Muscle layer of duodenum (tissue), 2 donors: Measurements from ENCODE around the gene CDHR3.
"Not testable (repeated sequence)": the region's sequence is repeated elsewhere in the genome, so short reads cannot be mapped to it uniquely, and the experiment has no call there.

Experiments used
- H3K27ac ChIP-seq: one replicate; pipeline ENCODE4 v1.7.0; 2013; ENCODE audit warnings: mild to moderate bottlenecking, low read length
- H3K27me3 ChIP-seq: one replicate; pipeline ENCODE4 v1.7.0; 2013; ENCODE audit warnings: low read depth, mild to moderate bottlenecking, control low read depth, low read length
- H3K36me3 ChIP-seq, 2 donors: one replicate each; pipeline ENCODE4 v1.7.0; 2013; ENCODE audit warnings: low read length in 2 of 2, control low read depth in 1 of 2, mild to moderate bottlenecking in 1 of 2; ENCODE audit not compliant: insufficient read depth in 2 of 2, control insufficient read depth in 1 of 2
- H3K4me1 ChIP-seq, 2 donors: one replicate each; pipeline ENCODE4 v1.7.0; 2013; ENCODE audit warnings: low read length in 2 of 2, mild to moderate bottlenecking in 2 of 2, control low read depth in 1 of 2, moderate library complexity in 1 of 2; ENCODE audit not compliant: insufficient read depth in 2 of 2, control insufficient read depth in 1 of 2
- H3K4me3 ChIP-seq, 2 donors: one replicate each; pipeline ENCODE4 v1.7.0; 2013; ENCODE audit warnings: low read length in 2 of 2, low read depth in 1 of 2, mild to moderate bottlenecking in 1 of 2
- H3K9me3 ChIP-seq, 2 donors: one replicate each; pipeline ENCODE4 v1.7.0; 2013; ENCODE audit warnings: low read length in 2 of 2, control low read depth in 1 of 2, mild to moderate bottlenecking in 1 of 2; ENCODE audit not compliant: control insufficient read depth in 1 of 2
- donor health status: healthy.

The CDHR3 gene

DNA sequence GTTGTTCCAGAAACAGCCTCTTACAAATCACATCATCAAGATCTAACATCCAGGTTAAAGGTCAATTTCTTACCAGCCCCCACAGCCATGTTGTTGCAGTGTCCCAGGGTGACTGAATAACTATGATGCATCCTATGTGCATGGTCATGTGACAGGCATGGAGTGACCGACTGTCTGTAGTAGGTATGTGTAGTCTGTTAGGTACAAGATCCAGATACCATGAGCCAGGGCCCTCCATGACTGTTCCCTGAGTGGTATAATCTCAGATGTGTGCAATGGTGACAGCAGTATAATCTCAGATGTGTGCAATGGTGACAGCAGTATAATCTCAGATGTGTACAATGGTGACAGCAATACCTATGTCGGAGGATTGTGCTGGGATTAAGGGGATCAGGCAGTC lies 8.8 kb downstream of the CDHR3 start:
- H3K4me1 ChIP-seq = no peaks in the 10 kb centered on the region
- no peak overlapping the region for H3K27ac ChIP-seq
- H3K9me3 ChIP-seq = no peaks in the 10 kb centered on the region
- H3K36me3 ChIP-seq = no peaks in the 10 kb centered on the region
- H3K4me3 ChIP-seq = no peak overlapping the region
- no peaks in the 10 kb centered on the region for H3K27me3 ChIP-seq

DNA sequence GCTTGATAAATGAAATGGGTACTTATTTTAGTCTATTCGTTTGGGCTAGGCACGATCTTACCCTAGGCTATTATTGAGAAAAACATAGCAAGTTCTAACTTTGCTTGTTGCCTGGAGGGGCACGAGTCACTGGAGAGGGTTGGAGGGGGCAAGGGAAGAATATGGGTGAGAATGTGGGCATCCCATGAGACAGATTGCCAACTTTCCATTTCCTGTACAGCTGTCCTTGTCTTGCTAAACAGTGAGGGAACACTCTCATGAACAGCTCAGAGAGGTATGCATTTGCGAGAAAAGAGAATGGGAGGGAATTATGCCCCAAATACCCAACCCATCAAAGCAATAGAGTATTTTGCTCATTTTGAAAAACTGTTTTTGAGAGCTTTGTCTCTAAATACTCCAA lies 9.2 kb downstream of the CDHR3 start:
- no peaks in the 10 kb centered on the region for H3K27me3 ChIP-seq
- no peaks in the 10 kb centered on the region for H3K4me1 ChIP-seq
- H3K4me3 ChIP-seq = no peak overlapping the region
- H3K36me3 ChIP-seq = no peaks in the 10 kb centered on the region
- no peaks in the 10 kb centered on the region for H3K9me3 ChIP-seq
- no peak overlapping the region for H3K27ac ChIP-seq

DNA sequence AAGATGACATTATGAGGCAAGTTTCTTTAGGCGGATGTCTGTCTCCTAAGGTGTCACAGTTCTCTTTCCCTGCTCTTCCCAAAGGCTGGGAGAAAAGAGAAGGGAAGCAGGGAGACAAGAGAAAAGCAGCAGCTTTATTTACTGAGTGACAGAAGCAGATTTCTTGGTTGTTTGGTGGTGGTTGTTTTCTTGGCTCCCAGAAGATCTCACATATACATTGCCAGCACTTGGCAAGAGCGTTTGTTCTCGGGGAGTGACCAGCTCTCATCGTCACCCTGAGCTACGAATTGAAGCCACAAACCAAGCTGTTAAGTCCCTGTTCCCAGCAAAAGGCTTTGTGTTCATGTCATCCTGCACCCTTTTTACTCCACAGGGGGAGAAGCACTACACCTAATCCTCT lies 11.4 kb downstream of the CDHR3 start:
- no peaks in the 10 kb centered on the region for H3K27me3 ChIP-seq

DNA sequence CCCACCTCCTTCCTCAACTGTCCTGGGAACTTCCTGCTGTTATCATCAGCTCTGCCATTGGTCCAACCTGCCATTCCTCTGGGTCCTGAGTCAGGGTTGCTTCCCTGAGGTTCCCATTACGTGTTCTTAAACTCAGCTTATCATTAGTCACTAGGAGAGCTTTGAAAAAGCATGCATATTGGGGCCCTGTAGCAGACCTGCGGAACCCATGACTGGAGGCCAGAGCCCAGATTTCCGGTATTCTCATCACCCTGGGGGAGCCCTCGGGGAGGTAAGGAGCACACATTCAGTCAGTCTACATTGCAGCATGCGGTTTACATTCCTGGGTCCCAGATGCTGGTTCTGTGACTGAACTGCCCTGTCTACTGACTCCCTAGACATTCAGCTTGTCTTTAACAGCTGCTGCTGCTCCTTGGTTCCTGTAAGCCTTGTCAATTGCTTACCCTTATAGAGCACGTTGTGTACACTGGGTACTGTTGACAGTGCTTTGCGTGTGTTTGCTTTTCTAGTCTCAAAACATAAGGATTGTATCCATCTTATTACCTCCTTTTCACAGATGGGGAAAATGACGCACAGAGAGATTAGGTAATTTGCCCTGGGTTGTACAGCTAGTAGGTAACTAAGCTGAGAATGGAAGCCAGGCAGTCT lies 12.8 kb downstream of the CDHR3 start:
- H3K27me3 ChIP-seq = no peaks in the 10 kb centered on the region
- H3K36me3 ChIP-seq = no peaks in the 10 kb centered on the region
- no peaks in the 10 kb centered on the region for H3K4me1 ChIP-seq
- H3K9me3 ChIP-seq = no peaks in the 10 kb centered on the region
- H3K4me3 ChIP-seq = no peak overlapping the region
- no peak overlapping the region for H3K27ac ChIP-seq

More for the DNA sequence above, 11.4 kb downstream of the CDHR3 start:
- Histone ChIP-seq H3K36me3 (no peaks in the 10 kb centered on the region), H3K4me1 (no peaks in the 10 kb centered on the region), H3K9me3 (no peaks in the 10 kb centered on the region), H3K4me3 (no peak overlapping the region), H3K27ac (no peak overlapping the region)

DNA sequence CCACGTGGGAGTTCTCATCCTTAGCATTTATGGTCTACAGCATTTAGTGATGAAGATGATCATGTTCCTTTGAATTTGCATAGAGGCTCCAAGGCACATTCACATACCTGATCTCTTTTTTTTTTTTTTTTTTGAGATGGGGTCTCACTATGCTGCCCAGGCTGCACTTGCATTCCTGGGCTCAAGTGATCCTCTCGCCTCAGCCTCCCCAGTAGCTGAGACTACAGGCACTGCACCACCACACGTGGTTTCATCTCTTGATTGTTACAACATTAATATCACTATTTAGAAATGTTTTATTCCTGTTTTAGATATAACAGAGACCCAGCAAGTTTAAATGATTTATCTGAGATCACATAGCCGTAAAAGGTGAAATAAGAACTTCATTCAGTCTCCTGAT lies 13.8 kb downstream of the CDHR3 start:
- Histone ChIP-seq H3K9me3 (no peaks in the 10 kb centered on the region), H3K27ac (no peak overlapping the region), H3K4me1 (no peaks in the 10 kb centered on the region), H3K27me3 (no peaks in the 10 kb centered on the region), H3K4me3 (no peak overlapping the region), H3K36me3 (no peaks in the 10 kb centered on the region)

DNA sequence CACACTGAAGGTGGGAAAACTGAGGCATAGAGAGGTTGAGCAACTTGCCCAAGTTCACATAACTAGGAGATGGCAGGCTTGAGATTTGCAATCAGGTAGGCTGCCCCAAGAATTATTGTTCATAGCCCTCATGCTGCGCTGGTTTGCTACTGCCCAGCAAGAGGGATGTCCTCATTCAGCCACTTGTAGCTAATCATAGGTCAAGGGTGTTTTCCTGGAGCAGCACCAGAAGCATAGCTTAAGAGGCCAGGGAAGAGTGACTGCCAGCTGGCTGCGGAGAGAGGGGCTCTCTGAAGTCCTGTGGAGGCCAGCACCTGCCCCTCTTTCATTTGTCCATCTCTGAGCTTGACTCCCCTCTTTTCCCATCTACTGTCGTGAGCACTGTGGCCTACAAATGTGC lies 15.0 kb downstream of the CDHR3 start:
- Histone ChIP-seq H3K4me3 (no peak overlapping the region), H3K27me3 (no peaks in the 10 kb centered on the region), H3K4me1 (no peaks in the 10 kb centered on the region), H3K27ac (no peak overlapping the region), H3K9me3 (no peaks in the 10 kb centered on the region), H3K36me3 (no peaks in the 10 kb centered on the region)

DNA sequence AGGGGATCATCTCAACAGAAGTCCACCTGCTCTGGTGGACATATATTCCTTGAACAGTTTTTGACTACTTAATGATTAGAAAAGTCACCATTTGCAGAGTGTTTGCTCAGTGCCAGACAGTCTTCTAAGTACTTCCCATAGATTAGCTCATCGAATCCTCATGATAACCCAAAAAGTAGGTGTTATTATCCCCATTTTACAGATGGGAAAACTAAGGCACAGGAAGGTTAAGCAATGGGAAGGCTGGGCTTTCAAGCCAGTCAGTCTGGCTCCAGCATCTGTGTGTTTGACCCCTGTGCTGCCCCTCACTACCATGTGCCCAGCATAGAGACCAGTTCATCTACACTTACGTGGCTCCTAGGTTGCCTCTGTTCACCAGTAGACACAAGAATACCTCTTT lies 15.9 kb downstream of the CDHR3 start:
- no peaks in the 10 kb centered on the region for H3K27me3 ChIP-seq
- H3K27ac ChIP-seq = no peak overlapping the region
- H3K36me3 ChIP-seq = no peaks in the 10 kb centered on the region
- H3K4me3 ChIP-seq = no peak overlapping the region
- H3K9me3 ChIP-seq = no peaks in the 10 kb centered on the region
- H3K4me1 ChIP-seq = no peaks in the 10 kb centered on the region

DNA sequence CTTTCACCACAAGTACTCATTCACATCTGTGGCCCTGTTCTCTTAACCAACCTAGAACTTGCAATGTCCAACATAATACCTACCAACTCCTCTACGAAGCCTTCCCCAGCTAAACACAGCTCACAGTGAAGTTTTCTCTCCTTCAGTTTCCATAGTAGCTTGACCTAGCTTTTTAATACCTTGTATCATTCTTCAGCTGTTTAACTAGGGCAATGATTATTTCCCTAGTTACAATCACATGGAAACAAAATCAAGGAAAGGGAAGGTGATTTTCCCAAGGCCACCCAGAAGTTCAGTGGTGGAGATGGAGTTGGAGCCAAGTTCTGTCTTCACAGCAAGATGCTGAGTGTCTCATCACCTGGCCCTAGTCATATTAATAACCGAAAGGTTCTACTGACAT lies 16.3 kb downstream of the CDHR3 start:
- H3K36me3 ChIP-seq = no peaks in the 10 kb centered on the region
- no peaks in the 10 kb centered on the region for H3K27me3 ChIP-seq
- H3K4me3 ChIP-seq = no peak overlapping the region
- H3K27ac ChIP-seq = no peak overlapping the region
- no peaks in the 10 kb centered on the region for H3K9me3 ChIP-seq
- no peaks in the 10 kb centered on the region for H3K4me1 ChIP-seq

DNA sequence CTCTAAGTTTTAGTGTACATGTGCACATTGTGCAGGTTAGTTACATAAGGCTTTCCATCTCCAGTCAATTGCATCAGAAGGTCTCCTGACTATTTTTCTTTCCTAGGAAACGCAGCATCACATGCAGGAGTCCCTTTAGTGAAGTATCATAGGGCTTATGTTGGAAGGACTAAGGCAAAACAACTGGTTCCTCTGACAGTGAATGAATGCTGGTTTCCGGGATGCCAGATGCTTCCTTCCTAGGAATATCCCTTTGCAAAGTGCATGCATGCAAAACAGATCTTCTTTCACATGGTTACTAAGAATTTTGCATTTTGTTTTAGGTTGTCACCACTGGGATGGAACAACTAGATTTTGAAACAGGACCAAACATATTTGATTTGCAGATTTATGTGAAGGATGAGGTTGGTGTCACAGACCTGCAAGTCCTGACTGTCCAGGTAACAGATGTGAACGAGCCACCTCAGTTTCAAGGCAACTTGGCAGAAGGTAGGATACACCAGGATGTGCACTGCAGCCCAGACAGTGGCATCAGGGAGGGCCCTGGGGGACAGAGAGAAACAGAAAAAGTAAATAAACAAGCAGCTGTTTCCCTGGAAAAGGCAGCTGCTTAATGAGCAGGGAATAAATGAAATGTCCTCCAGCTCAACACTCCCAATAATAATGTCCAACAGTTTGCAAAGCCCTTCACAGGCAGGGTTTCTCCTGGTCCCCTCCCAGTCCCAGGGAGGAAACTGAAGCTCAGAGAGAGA lies 17.8 kb downstream of the CDHR3 start:
- H3K9me3 ChIP-seq = no peaks in the 10 kb centered on the region
- H3K27ac ChIP-seq = no peak overlapping the region
- H3K27me3 ChIP-seq = no peaks in the 10 kb centered on the region
- H3K4me1 ChIP-seq = peaks cover 0 to 3% of the 10 kb centered on the region in 2 donors
- H3K36me3 ChIP-seq = no peaks in the 10 kb centered on the region
- H3K4me3 ChIP-seq = no peak overlapping the region

DNA sequence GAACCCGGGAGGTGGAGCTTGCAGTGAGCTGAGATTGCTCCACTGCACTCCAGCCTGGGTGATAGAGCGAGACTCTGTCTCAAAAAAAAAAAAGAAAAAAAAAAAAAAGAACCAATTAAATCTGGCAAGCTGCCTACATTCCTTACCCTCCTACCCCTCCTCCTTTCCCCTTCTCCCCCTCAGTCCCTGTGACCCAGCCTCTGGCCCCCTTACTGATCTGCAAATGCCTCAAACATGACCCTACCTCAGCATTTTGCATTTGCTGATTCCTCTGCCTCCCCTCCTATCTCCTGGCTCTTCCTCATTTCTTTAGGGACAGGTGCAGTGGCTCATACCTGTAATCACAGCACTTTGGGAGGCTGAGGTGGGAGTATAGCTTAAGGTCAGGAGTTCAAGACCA lies 19.3 kb downstream of the CDHR3 start:
- Histone ChIP-seq H3K4me1 (peaks cover 0 to 3% of the 10 kb centered on the region in 2 donors), H3K27me3 (no peaks in the 10 kb centered on the region), H3K36me3 (no peaks in the 10 kb centered on the region), H3K9me3 (no peaks in the 10 kb centered on the region), H3K27ac (no peak overlapping the region), H3K4me3 (no peak overlapping the region)

DNA sequence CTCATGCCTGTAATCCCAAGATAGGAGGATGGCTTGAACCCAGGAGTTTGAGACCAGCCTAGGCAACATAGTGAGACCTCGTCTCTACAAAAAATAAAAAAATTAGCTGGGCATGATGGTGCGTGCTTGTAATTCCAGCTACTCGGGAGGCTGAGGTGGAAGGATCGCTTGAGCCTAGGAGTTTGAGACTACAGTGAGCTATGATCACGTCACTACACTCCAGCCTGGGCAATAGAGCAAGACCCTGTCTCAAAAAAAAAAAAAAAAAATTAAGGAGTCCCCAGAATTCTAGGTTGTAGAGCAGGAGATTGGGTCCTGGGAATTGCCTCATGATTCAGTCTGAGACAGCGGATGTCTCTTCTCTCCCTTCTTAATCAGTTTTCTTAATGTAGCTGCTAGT lies 21.7 kb downstream of the CDHR3 start:
- H3K4me1 ChIP-seq, H3K27ac ChIP-seq, H3K4me3 ChIP-seq, H3K9me3 ChIP-seq, H3K27me3 ChIP-seq, H3K36me3 ChIP-seq: not testable (repeated sequence)

DNA sequence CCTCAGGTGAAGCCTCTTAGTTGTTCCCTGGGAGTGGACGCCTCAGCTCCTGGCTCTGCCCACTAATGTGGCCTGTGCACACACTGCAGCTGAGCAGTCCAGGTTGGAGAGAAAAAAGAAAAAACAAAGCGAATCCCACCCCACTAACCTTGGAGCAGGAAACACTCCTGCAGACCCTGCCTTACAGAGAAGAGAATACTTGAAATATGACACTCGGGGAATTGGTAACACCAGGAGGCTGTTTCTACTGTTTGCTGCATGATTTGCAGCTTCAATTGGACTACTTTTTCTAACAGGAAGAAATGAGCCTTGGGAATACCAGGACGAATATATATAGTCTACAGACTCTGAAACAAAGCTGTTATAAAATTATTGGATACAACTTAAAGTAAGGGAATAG lies 22.2 kb downstream of the CDHR3 start:
- H3K27me3 ChIP-seq = no peaks in the 10 kb centered on the region
- no peaks in the 10 kb centered on the region for H3K36me3 ChIP-seq
- H3K9me3 ChIP-seq = no peaks in the 10 kb centered on the region
- peaks cover 0 to 5% of the 10 kb centered on the region in 2 donors for H3K4me1 ChIP-seq
- no peak overlapping the region for H3K27ac ChIP-seq
- no peak overlapping the region for H3K4me3 ChIP-seq
